ENCODE measurements around the gene ADGB.
"Not testable (repeated sequence)": the region's sequence is repeated elsewhere in the genome, so short reads cannot be mapped to it uniquely, and the experiment has no call there.

ADGB gene

GRCh38 chr6:146598772-146599405 lies at the start of gene ADGB:
ADGB (plus strand) TSS chr6:146598972; CDS start chr6:146599041, 69 bp downstream.
- no peaks in the 10 kb centered on the region for H3K9me3 ChIP-seq (ENCODE audit: control insufficient read depth, insufficient read depth, low read length)
- H3K4me1 ChIP-seq (ENCODE audit: insufficient read depth, low read length): peaks cover 3% of the 10 kb centered on the region; the same call in 1 of the 2 replicates
- H3K36me3 ChIP-seq (ENCODE audit: insufficient read depth, low read length): no peaks in the 10 kb centered on the region
- H3K9ac ChIP-seq (ENCODE audit: low read depth, low read length): peak within 1 kb of the TSS; percentile 47

- Histone ChIP-seq H3K4me1 (ENCODE audit: insufficient read depth, low read length) (no peaks in the 10 kb centered on the region; the same call in 1 of the 2 replicates), H3K36me3 (ENCODE audit: insufficient read depth, low read length) (peaks cover 7% of the 10 kb centered on the region; the same call in 1 of the 2 replicates), H3K9me3 (ENCODE audit: control insufficient read depth, insufficient read depth, low read length) (no peaks in the 10 kb centered on the region), H3K9ac (ENCODE audit: low read depth, low read length) (no peak overlapping the region)
Measured at GRCh38 chr6:146550911-146551310, 47.9 kb upstream of the ADGB start.

GRCh38 chr6:146551545-146551944 lies 47.2 kb upstream of the ADGB start:
- H3K4me1 ChIP-seq (ENCODE audit: insufficient read depth, low read length): no peaks in the 10 kb centered on the region; the same call in 1 of the 2 replicates

GRCh38 chr6:146553377-146554135 lies 45.2 kb upstream of the ADGB start:
- Histone ChIP-seq H3K36me3 (ENCODE audit: insufficient read depth, low read length) (peaks cover 7% of the 10 kb centered on the region; the same call in 1 of the 2 replicates), H3K4me1 (ENCODE audit: insufficient read depth, low read length) (no peaks in the 10 kb centered on the region), H3K9me3 (ENCODE audit: control insufficient read depth, insufficient read depth, low read length) (no peaks in the 10 kb centered on the region), H3K9ac (ENCODE audit: low read depth, low read length) (no peak overlapping the region)

More at GRCh38 chr6:146551545-146551944, 47.2 kb upstream of the ADGB start:
- H3K9ac ChIP-seq (ENCODE audit: low read depth, low read length): no peak overlapping the region
- no peaks in the 10 kb centered on the region for H3K9me3 ChIP-seq (ENCODE audit: control insufficient read depth, insufficient read depth, low read length)
- H3K36me3 ChIP-seq (ENCODE audit: insufficient read depth, low read length): peaks cover 7% of the 10 kb centered on the region; the same call in 1 of the 2 replicates

- Histone ChIP-seq H3K36me3 (ENCODE audit: insufficient read depth, low read length) (no peaks in the 10 kb centered on the region), H3K4me1 (ENCODE audit: insufficient read depth, low read length) (no peaks in the 10 kb centered on the region), H3K9me3 (ENCODE audit: control insufficient read depth, insufficient read depth, low read length) (no peaks in the 10 kb centered on the region), H3K9ac (ENCODE audit: low read depth, low read length) (no peak overlapping the region)
Measured at GRCh38 chr6:146560607-146561006, 38.2 kb upstream of the ADGB start.

- not testable (repeated sequence) for H3K9me3 ChIP-seq (ENCODE audit: control insufficient read depth, insufficient read depth, low read length); H3K36me3 ChIP-seq (ENCODE audit: insufficient read depth, low read length); H3K4me1 ChIP-seq (ENCODE audit: insufficient read depth, low read length); H3K9ac ChIP-seq (ENCODE audit: low read depth, low read length)
Measured at GRCh38 chr6:146566661-146567060, 32.1 kb upstream of the ADGB start.

- H3K36me3 ChIP-seq (ENCODE audit: insufficient read depth, low read length); H3K9ac ChIP-seq (ENCODE audit: low read depth, low read length); H3K4me1 ChIP-seq (ENCODE audit: insufficient read depth, low read length); H3K9me3 ChIP-seq (ENCODE audit: control insufficient read depth, insufficient read depth, low read length): not testable (repeated sequence)
Measured at GRCh38 chr6:146568619-146569018, 30.2 kb upstream of the ADGB start.

GRCh38 chr6:146574211-146574610 lies 24.6 kb upstream of the ADGB start:
- Histone ChIP-seq H3K9me3 (ENCODE audit: control insufficient read depth, insufficient read depth, low read length) (no peaks in the 10 kb centered on the region), H3K36me3 (ENCODE audit: insufficient read depth, low read length) (no peaks in the 10 kb centered on the region)

GRCh38 chr6:146578054-146578453 lies 20.7 kb upstream of the ADGB start:
- Histone ChIP-seq H3K36me3 (ENCODE audit: insufficient read depth, low read length) (no peaks in the 10 kb centered on the region), H3K4me1 (ENCODE audit: insufficient read depth, low read length) (no peaks in the 10 kb centered on the region), H3K9me3 (ENCODE audit: control insufficient read depth, insufficient read depth, low read length) (no peaks in the 10 kb centered on the region), H3K9ac (ENCODE audit: low read depth, low read length) (no peak overlapping the region)

More at GRCh38 chr6:146574211-146574610, 24.6 kb upstream of the ADGB start:
- Histone ChIP-seq H3K4me1 (ENCODE audit: insufficient read depth, low read length) (no peaks in the 10 kb centered on the region), H3K9ac (ENCODE audit: low read depth, low read length) (no peak overlapping the region)

- H3K36me3 ChIP-seq (ENCODE audit: insufficient read depth, low read length): no peaks in the 10 kb centered on the region
- H3K9me3 ChIP-seq (ENCODE audit: control insufficient read depth, insufficient read depth, low read length): no peaks in the 10 kb centered on the region
- H3K4me1 ChIP-seq (ENCODE audit: insufficient read depth, low read length): no peaks in the 10 kb centered on the region
- H3K9ac ChIP-seq (ENCODE audit: low read depth, low read length): no peak overlapping the region
Measured at GRCh38 chr6:146581968-146582367, 16.8 kb upstream of the ADGB start.

GRCh38 chr6:146582857-146583256 lies 15.9 kb upstream of the ADGB start:
- Histone ChIP-seq H3K4me1 (ENCODE audit: insufficient read depth, low read length) (no peaks in the 10 kb centered on the region), H3K9ac (ENCODE audit: low read depth, low read length) (no peak overlapping the region), H3K9me3 (ENCODE audit: control insufficient read depth, insufficient read depth, low read length) (no peaks in the 10 kb centered on the region), H3K36me3 (ENCODE audit: insufficient read depth, low read length) (no peaks in the 10 kb centered on the region)

- no peak overlapping the region for H3K9ac ChIP-seq (ENCODE audit: low read depth, low read length)
Measured at GRCh38 chr6:146583966-146584365, 14.8 kb upstream of the ADGB start.

GRCh38 chr6:146587459-146587858 lies 11.3 kb upstream of the ADGB start:
- no peaks in the 10 kb centered on the region for H3K36me3 ChIP-seq (ENCODE audit: insufficient read depth, low read length)
- no peak overlapping the region for H3K9ac ChIP-seq (ENCODE audit: low read depth, low read length)

More at GRCh38 chr6:146583966-146584365, 14.8 kb upstream of the ADGB start:
- no peaks in the 10 kb centered on the region for H3K4me1 ChIP-seq (ENCODE audit: insufficient read depth, low read length)
- H3K36me3 ChIP-seq (ENCODE audit: insufficient read depth, low read length): no peaks in the 10 kb centered on the region
- no peaks in the 10 kb centered on the region for H3K9me3 ChIP-seq (ENCODE audit: control insufficient read depth, insufficient read depth, low read length)

GRCh38 chr6:146590492-146590891 lies 8.3 kb upstream of the ADGB start:
- Histone ChIP-seq H3K36me3 (ENCODE audit: insufficient read depth, low read length) (no peaks in the 10 kb centered on the region), H3K9ac (ENCODE audit: low read depth, low read length) (no peak overlapping the region), H3K4me1 (ENCODE audit: insufficient read depth, low read length) (no peaks in the 10 kb centered on the region), H3K9me3 (ENCODE audit: control insufficient read depth, insufficient read depth, low read length) (no peaks in the 10 kb centered on the region)

More at GRCh38 chr6:146587459-146587858, 11.3 kb upstream of the ADGB start:
- Histone ChIP-seq H3K9me3 (ENCODE audit: control insufficient read depth, insufficient read depth, low read length) (no peaks in the 10 kb centered on the region), H3K4me1 (ENCODE audit: insufficient read depth, low read length) (no peaks in the 10 kb centered on the region)

GRCh38 chr6:146592451-146592850 lies 6.3 kb upstream of the ADGB start:
- Histone ChIP-seq H3K9ac (ENCODE audit: low read depth, low read length) (no peak overlapping the region), H3K4me1 (ENCODE audit: insufficient read depth, low read length) (no peaks in the 10 kb centered on the region), H3K9me3 (ENCODE audit: control insufficient read depth, insufficient read depth, low read length) (no peaks in the 10 kb centered on the region), H3K36me3 (ENCODE audit: insufficient read depth, low read length) (no peaks in the 10 kb centered on the region)
